ENCODE results near the gene C12orf54.
"Not testable (repeated sequence)": the region's sequence is repeated elsewhere in the genome, so short reads cannot be mapped to it uniquely, and the experiment has no call there.

Gene C12orf54

GRCh38 chr12:48506836-48507235 lies 24.5 kb downstream of the C12orf54 start:
- not testable (repeated sequence) for FAIRE-seq

DNA sequence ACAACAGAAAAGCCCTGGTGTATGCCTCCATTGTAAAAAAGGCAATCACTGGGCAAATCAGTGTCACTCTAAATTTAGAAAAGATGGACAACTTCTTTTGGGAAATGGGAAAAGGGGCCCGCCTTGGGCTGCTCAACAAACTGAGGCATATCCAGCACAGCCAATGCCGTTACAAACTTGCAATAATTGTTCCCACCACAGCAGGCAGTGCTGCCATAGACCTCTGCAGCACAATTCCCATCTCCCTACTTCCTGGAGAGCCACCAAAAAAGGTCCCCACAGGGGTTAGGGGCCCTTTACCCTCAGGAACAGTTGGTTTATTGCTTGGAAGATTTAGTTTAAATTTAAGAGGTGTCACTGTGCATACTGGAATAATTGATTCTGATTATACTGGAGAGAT lies 26.7 kb downstream of the C12orf54 start:
- no peak for FAIRE-seq
- DNase-seq (ENCODE audit: insufficient read length, low spot score) = no peak

More at GRCh38 chr12:48506836-48507235, 24.5 kb downstream of the C12orf54 start:
- DNase-seq (ENCODE audit: insufficient read length, low spot score) = not testable (repeated sequence)

GRCh38 chr12:48510111-48510510 lies 27.8 kb downstream of the C12orf54 start:
- no peak for DNase-seq (ENCODE audit: insufficient read length, low spot score)
- FAIRE-seq = no peak

DNA sequence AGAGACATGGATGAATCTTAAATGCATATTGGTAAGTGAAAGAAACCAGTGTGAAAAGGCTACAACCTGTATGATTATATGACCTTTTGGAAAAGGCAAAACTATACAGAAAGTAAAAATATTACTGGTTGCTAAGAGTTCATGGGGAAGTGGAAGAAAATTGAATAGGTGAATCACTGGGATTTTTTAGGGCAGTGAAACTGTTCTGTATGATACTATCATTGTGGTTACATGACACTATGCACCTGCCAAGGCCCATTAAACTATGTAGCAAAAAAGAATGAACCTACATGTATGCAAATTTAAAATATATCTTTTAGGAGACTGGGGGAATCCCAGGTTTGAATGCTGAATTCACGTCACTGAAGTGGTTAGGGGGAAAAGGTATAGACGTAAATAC lies 30.6 kb downstream of the C12orf54 start:
- DNase-seq (ENCODE audit: insufficient read length, low spot score) = no peak
- FAIRE-seq = no peak

DNA sequence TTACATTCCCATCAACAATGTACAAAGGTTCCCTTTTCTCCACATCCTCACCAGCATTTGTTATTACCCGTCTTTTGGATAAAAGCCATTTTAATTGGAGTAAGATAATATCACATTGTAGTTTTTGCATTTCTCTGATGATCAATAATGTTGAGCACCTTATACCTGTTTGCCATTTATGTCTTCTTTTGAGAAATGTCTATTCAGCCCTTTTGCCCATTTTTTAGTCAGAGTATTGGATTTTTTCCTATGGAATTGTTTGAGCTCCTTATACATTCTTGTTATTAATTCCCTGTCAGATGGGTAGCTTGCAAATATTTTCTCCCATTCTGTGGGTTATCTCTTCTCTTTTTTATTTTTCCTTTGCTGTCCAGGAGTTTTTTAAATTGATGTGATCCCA lies 32.4 kb downstream of the C12orf54 start:
- DNase-seq (ENCODE audit: insufficient read length, low spot score) = no peak
- no peak for FAIRE-seq

DNA sequence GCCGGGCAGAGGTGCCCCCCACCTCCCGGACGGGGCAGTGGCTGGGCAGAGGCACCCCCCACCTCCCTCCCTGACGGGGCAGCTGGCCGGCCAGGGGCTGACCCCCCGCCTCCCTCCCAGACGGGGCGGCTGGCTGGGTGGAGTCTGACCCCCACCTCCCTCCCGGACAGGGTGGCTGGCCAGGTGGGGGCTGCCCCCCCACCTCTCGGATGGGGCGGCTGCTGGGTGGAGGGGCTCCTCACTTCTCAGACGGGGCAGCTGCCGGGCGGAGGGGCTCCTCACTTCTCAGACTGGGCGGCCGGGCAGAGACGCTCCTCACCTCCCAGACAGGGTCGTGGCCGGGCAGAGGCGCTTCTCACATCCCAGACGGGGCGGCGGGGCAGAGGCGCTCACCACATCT lies 38.1 kb downstream of the C12orf54 start:
- FAIRE-seq; DNase-seq (ENCODE audit: insufficient read length, low spot score): not testable (repeated sequence)

DNA sequence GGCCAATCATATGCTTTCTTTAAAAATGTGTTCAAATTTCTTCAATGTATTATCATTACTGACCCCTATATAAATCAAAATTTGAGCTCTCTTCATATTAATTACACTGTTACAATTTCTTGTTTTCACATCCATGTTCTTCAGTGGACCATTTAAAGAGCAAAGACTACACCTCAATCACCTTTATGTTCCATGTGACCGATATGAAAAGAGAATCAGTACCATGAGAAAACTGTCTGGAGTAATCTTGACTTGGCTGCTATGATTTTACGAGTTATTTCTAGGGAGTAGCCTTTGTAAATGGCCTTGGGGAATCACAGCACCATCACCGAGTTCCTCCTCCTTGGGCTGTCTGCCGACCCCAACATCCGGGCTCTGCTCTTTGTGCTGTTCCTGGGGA lies 43.0 kb downstream of the C12orf54 start, which contains the start of gene OR8S1:
Gene OR8S1 (plus strand): TSS at position 301 of the 400 bp plus-strand sequence. CDS start 0 bp downstream, at position 301.
- FAIRE-seq (no peak), DNase-seq (ENCODE audit: insufficient read length, low spot score) (no peak)

DNA sequence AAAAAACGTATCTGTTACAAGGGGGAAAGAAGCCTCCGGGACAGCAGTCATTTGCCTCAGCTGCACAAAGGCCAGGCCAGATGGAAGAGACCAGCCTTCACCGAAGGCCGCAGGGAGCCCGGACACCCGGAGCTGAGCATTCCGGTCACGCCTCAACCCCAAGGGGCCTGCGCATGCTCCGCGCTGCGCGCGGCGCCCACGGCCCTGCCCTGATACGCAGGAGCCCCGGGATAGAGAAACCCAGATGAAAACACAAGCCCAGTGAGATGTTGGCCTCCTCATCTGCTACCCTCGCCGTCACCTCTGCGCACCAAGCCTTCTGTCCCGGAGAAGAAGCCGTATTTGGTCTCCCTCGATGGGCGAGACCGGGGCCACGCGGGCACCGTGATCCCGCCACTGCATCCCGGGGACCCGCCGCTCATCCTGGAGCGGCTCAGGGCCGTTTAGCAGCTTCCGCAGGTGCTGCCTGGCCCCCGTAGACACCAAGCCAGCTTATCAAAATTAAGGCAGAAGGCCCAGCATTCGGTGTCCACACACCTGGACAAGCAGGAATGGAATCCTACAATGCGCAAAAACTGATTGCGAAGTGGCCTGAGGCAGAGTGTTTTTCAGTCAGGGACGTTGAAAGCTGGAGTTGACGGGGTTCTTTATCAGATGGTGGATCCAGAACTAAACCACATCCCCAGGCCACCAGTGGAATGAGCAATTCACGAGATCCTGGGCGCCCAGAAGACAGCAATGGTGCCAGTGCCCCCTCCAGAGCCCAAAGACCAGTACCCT lies 45.8 kb downstream of the C12orf54 start:
- DNase-seq (ENCODE audit: insufficient read length, low spot score) = no peak
- no peak for FAIRE-seq

GRCh38 chr12:48532601-48533000 lies 50.3 kb downstream of the C12orf54 start:
- no peak for FAIRE-seq
- no peak for DNase-seq (ENCODE audit: insufficient read length, low spot score)

DNA sequence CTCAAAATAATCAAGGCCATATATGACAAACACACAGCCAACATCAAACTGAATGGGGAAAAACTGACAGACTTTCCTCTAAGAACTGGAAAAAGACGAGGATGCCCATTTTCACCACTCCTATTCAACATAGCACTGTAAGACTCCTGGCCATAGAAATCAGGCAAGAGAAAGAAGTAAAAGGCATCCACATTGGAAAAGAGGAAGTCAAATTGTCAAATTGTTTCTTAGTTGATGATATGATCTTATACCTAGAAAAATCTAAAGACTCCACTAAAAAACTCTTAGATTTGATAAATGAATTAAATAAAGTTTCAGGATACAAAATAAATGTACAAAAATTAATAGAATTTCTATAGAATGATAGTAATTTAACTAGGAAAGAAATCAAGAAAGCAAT lies 54.3 kb downstream of the C12orf54 start:
- DNase-seq (ENCODE audit: insufficient read length, low spot score) (no peak), FAIRE-seq (no peak)

DNA sequence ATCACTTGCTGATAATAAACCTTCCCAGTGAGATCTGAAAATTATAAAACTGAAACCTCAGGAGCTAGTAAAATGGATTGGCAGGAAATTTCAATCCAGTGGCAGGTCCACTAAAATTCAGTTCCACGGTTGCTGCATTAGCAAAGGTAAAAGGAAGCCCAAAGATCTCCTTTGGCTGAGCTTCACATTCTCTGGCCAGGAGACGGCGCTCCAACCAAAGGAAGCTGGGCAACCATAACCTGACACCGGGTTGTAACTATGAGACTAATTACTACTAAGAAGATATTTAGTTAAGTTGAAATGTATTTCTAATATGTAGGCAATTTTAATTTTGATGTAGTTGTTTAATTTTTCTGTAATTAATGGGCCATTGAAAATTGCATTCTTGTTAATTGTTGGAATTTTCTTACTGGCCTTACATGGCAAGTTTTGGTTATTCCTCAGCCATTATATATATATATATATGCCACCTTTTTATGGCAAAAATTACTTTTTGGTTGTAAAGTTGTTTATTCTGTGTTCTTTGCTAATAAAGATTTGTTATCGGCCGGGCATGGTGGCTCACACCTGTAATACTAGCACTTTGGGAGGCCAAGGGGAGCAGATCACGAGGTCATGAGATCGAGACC lies 60.1 kb downstream of the C12orf54 start:
- FAIRE-seq = no peak
- peak; percentile 27 for DNase-seq (ENCODE audit: insufficient read length, low spot score)

DNA sequence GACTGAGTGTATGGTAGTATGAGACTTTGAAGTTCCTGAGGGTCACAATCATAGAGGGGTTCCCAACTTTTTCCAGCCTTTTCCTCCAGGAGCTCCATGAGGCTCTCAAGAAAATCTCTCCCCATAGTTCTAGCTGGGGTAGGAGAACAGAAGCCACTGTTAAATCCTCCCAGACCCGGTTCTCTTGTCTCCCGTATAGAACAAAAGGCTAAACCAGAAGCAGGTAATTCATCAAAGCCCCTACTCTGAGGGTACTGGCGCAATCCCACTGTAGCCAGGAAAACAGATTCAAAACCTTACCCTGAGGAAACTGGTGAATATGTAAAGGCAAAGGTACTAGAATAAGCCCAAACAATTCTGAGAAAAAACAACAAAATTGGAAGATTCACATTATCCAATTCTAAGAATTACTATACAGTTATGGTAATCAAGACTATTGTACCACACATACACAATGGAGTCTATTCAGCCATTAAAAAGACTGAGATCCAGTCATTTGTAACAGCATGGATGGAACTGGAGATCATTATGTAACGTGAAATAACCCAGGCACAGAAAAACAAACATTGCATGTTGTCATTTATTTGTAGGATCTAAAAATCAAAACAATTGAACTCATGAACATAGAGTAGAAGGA lies 63.7 kb downstream of the C12orf54 start:
- FAIRE-seq (no peak), DNase-seq (ENCODE audit: insufficient read length, low spot score) (no peak)

Data from HTR-8/SVneo (cell line).